Measurements from ENCODE around the gene MAP3K14. TPM values are rescaled to one million over a fixed set of nuclear protein-coding genes. Genes with fewer than 3 reads are reported as not detected.

The MAP3K14 gene
- polyA plus RNA-seq, 1 experiment, result 4.9 TPM

DNA sequence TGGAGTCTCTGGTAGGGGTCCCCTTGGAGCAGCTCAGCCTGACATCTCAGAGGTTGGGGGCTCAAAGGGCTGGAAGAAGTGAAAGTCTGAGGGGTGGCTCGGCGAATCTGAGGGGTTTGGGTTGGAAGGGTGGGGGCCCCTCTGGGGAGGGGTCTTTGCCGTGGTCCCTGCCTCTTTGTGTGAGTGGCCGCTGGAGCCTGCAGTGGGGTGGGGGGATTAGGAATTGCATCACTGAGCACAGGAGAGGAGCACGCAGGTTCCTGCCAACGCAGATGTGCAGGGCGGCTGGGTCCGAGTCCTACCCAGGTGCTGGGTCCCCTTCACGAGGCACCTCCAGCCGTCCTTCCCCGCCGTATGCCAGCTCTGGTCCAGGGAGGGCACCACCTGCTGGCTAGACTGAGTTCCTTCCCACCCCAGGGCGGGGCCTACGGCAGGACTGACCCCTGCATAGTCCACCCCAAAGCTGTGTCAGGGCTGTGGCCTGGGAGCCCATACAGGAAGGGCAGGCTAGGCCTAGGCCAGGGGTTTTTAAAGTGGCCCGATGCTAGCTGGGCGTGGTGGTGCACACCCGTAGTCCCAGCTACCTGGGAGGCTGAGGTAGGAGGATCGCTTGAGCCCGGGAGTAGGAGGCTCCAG is 85.2 kb downstream of the MAP3K14 start:
- POLR2A ChIA-PET, result interaction anchor here (0.6 to 2.0 kb wide), 3 partner anchors 12 to 82 kb away, joined by 5 to 13 read pairs (median 8); partner anchors contain the start of gene HEXIM1

DNA sequence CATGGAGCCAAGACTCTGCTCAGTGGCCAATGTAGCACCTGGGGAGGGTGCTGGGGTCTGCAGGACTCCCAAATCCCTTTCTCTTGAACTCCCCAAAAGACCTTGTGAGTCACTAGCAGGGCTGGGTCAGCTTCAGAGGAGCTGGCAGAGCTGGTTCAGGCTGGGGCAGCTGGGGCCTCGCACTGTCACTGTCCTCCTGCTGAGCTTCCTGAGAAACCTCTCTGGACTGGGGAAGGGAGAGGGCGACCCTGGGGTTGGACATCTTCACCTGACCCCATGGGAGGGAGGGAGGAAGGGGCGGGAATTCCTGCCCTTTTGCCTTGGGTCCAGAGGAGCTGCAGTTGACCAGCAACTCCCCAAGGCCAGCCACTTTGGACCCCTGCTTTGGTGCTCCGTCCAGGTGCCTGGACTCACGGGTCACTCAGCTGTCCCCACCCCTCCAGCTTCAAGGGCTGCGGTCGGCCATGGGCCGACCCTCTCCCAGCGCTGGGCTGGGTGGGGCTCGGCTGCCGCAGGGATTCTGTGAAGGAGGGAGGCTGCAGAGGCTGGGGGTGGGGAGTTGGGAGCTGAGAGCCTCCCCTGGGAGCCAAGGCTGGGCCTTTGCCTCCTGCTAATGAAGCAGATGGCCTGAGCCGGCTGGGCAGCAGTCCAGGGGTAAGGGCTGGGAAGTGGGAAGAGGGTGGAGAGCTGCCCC is 85.9 kb downstream of the MAP3K14 start:
- POLR2A ChIA-PET, result interaction anchor here (1.3 to 2.0 kb wide), 2 partner anchors 12 to 82 kb away, joined by 5 to 13 read pairs; partner anchors contain the start of gene HEXIM1
- Histone ChIP-seq H3K27me3 (ENCODE audit: control insufficient read depth, insufficient read depth, low read length) (peaks cover 3% of the 10 kb centered on the region), H3K27ac (ENCODE audit: low read depth, low read length) (peak overlapping the region; percentile 11), H3K4me3 (ENCODE audit: low read depth, low read length) (no peak overlapping the region), H3K9me3 (ENCODE audit: control insufficient read depth, insufficient read depth, low read length) (no peaks in the 10 kb centered on the region)
- no peak for DNase-seq (ENCODE audit: low read depth, low spot score)
- CTCF ChIA-PET, result interaction anchor here (1.4 to 4.4 kb wide), 6 partner anchors 12 to 195 kb away, joined by 3 to 31 read pairs (median 6); partner anchors contain the start of gene ACBD4
- TF ChIP-seq, protein P1, sequence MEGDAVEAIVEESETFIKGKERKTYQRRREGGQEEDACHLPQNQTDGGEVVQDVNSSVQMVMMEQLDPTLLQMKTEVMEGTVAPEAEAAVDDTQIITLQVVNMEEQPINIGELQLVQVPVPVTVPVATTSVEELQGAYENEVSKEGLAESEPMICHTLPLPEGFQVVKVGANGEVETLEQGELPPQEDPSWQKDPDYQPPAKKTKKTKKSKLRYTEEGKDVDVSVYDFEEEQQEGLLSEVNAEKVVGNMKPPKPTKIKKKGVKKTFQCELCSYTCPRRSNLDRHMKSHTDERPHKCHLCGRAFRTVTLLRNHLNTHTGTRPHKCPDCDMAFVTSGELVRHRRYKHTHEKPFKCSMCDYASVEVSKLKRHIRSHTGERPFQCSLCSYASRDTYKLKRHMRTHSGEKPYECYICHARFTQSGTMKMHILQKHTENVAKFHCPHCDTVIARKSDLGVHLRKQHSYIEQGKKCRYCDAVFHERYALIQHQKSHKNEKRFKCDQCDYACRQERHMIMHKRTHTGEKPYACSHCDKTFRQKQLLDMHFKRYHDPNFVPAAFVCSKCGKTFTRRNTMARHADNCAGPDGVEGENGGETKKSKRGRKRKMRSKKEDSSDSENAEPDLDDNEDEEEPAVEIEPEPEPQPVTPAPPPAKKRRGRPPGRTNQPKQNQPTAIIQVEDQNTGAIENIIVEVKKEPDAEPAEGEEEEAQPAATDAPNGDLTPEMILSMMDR (IDR thresholded peaks at IDR 0.05; ENCODE audit: low read depth, low read length), result no peak

More for the DNA sequence above, 85.2 kb downstream of the MAP3K14 start:
- Histone ChIP-seq H3K27me3 (ENCODE audit: control insufficient read depth, insufficient read depth, low read length) (peaks cover 6% of the 10 kb centered on the region), H3K4me3 (ENCODE audit: low read depth, low read length) (no peak overlapping the region), H3K9me3 (ENCODE audit: control insufficient read depth, insufficient read depth, low read length) (no peaks in the 10 kb centered on the region), H3K27ac (ENCODE audit: low read depth, low read length) (peak overlapping the region; percentile 11)
- CTCF ChIA-PET, result interaction anchor here (0.6 to 4.4 kb wide), 7 partner anchors 12 to 194 kb away, joined by 3 to 31 read pairs (median 5); partner anchors contain the start of gene ACBD4
- DNase-seq (ENCODE audit: low read depth, low spot score), result no peak
- TF ChIP-seq, protein P1 (IDR thresholded peaks at IDR 0.05; ENCODE audit: low read depth, low read length), result peak; percentile 20; the same call in 1 of the 2 replicates

DNA sequence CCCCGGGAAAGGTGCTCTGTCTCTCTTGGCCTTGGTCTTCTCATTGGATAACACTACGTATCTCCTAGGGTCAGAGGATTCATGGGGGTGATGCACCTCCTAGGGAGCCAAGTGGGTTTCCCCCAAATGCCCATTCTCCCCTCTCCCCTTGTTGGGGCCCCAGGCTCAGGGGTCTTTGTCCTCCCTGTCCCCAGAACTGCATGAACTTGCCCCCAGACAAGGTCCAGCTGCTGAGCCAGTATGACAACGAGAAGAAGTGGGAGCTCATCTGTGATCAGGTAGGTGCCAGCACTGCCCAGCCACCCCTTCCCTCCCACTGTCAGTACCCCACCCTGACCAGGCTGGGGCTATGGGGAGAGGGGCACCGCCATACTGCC is 86.4 kb downstream of the MAP3K14 start:
- H3K27ac ChIP-seq (ENCODE audit: low read depth, low read length), result no peak overlapping the region
- CTCF ChIA-PET, result interaction anchor here (1.4 to 4.4 kb wide), 5 partner anchors 11 to 95 kb away, joined by 4 to 31 read pairs (median 6); partner anchors contain the start of gene ACBD4
- H3K9me3 ChIP-seq (ENCODE audit: control insufficient read depth, insufficient read depth, low read length), result no peaks in the 10 kb centered on the region
- peaks cover 3% of the 10 kb centered on the region for H3K27me3 ChIP-seq (ENCODE audit: control insufficient read depth, insufficient read depth, low read length)
- TF ChIP-seq, protein P1 (IDR thresholded peaks at IDR 0.05; ENCODE audit: low read depth, low read length), result no peak
- no peak for DNase-seq (ENCODE audit: low read depth, low spot score)
- POLR2A ChIA-PET, result interaction anchor here (1.3 to 2.0 kb wide), 2 partner anchors 11 to 81 kb away, joined by 5 to 13 read pairs; partner anchors contain the start of gene HEXIM1
- no peak overlapping the region for H3K4me3 ChIP-seq (ENCODE audit: low read depth, low read length)

DNA sequence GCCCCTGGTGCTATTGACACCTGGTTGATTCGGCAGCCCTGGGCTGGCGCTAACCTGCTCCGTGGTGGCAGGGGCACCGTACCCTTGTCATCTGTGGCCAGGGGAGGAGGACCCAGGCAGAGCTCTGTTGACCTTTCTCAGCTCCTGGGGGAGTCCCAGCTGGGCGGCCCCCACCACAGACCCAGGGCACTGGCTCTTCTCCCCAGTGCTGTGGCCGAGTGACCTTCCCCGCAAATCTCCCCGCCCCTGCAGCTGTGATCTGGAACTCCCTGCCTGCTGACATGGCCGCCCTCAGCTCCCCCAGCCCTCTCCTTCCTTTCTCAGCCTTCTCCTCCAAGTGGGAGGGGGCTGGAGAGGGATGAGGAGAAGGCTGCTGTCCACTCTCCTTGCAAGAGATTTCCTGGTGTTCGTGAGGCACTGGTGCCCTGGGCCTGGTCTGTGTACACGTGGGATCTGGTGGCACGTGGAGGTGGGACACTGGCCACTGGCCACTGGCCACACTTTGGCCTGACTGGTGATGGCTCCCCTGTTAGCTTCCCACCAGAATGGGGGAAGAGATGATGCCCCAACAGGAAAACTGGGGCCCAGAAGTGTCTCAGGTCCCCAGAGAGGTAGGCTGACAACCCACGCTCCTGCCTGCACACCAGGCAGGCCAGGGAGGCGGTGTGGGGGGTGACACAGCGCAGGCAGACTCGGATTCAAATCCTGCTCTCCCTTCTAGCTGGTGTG is 87.0 kb downstream of the MAP3K14 start:
- CTCF ChIA-PET, result interaction anchor here (1.1 to 4.4 kb wide), 8 partner anchors 11 to 196 kb away, joined by 3 to 31 read pairs (median 6); partner anchors contain the start of gene ACBD4
- POLR2A ChIA-PET, result interaction anchor here (0.7 to 2.6 kb wide), 4 partner anchors 16 to 81 kb away, joined by 3 to 24 read pairs (median 3); partner anchors contain the start of gene HEXIM1
- no peak for DNase-seq (ENCODE audit: low read depth, low spot score)
- Histone ChIP-seq H3K9me3 (ENCODE audit: control insufficient read depth, insufficient read depth, low read length) (no peaks in the 10 kb centered on the region), H3K27ac (ENCODE audit: low read depth, low read length) (peak overlapping the region; percentile 89), H3K4me3 (ENCODE audit: low read depth, low read length) (no peak overlapping the region), H3K27me3 (ENCODE audit: control insufficient read depth, insufficient read depth, low read length) (peaks cover 3% of the 10 kb centered on the region)
- TF ChIP-seq, protein P1 (IDR thresholded peaks at IDR 0.05; ENCODE audit: low read depth, low read length), result no peak

Data from AG04450 (cell line).